K562 (cell line): ENCODE measurements around the gene FBXO4. TPM values are rescaled to one million over a fixed set of nuclear protein-coding genes. Genes with fewer than 3 reads are reported as not detected.

Source experiments
- BCL6 ChIP-seq: fragments of 250-450 bp; sonication (Bioruptor Pico); IDR thresholded peaks from 2 replicates; pipeline ENCODE4 v1.4.0; 2020
- CBFA2T3 ChIP-seq: fragments of 450-650 bp; IDR thresholded peaks from 2 replicates; pipeline ENCODE4 v1.6.1; 2017
- CSDE1 ChIP-seq, 2 experiments: fragments of 450-650 bp; IDR thresholded peaks; 2 replicates each; pipeline ENCODE4 v1.6.1; 2016; ENCODE audit warnings: mild to moderate bottlenecking in 1 of 2
- LEF1 ChIP-seq: fragments of 450-650 bp; IDR thresholded peaks from 2 replicates; pipeline ENCODE4 v1.6.1; 2016; ENCODE audit warnings: mild to moderate bottlenecking
- MTA2 ChIP-seq: fragments of 450-650 bp; IDR thresholded peaks from 2 replicates; pipeline ENCODE4 v1.6.1; 2016; ENCODE audit warnings: low read depth
- NCOA2 ChIP-seq, 2 experiments: fragments of 450-650 bp; IDR thresholded peaks; 2 replicates each; pipeline ENCODE4 v1.6.1; 2018; ENCODE audit warnings: mild to moderate bottlenecking in 2 of 2, moderate library complexity in 1 of 2; ENCODE audit not compliant: partially characterized antibody in 2 of 2
- POLR3A ChIP-seq: IDR thresholded peaks from 2 replicates; pipeline ENCODE4 v1.6.1; 2011; ENCODE audit warnings: borderline replicate concordance, mild to moderate bottlenecking, moderate library complexity; ENCODE audit not compliant: insufficient read length, insufficient read depth; ENCODE audit errors: extremely low read depth
- ZEB2 ChIP-seq: fragments of 450-650 bp; IDR thresholded peaks from 2 replicates; pipeline ENCODE4 v1.6.1; 2016
- ZFPM2 ChIP-seq: fragments of 250-450 bp; sonication (Bioruptor Pico); IDR thresholded peaks from 2 replicates; pipeline ENCODE4 v1.5.1; 2022; ENCODE audit warnings: mild to moderate bottlenecking
- ZNF224 ChIP-seq: sonication (generic); formaldehyde crosslinking; IDR thresholded peaks from 2 replicates; pipeline ENCODE4 v1.8.0; 2022; ENCODE audit warnings: mild to moderate bottlenecking, missing genetic modification reagents
- polyA plus RNA-seq, 8 experiments: library from polyadenylated mRNA; depleted of rRNA in 4 of 8; stranded (reverse) in 5 of 8; unstranded in 3 of 8; fragments of >200 nt; fragmentation: Nextera tagmentation in 2 of 8; fragmentation: Illumina TruSeq in 1 of 8; extraction: Ambion mirVana in 2 of 8; extraction: Trizol in 1 of 8; gene quantifications; 2 replicates each; pipeline versions ENCODE4 v1.2.1 to v1.2.3, GENCODE V29; 2011 to 2014; ENCODE audit warnings: inconsistent platforms in 1 of 8, missing spikeins in 1 of 8
- total RNA-seq, 7 experiments: library from RNA; depleted of rRNA in 6 of 7; stranded (reverse); fragments of >200 nt in 6 of 7; fragmentation: Illumina TruSeq in 2 of 7; extraction: Trizol in 2 of 7; gene quantifications; 2 replicates each; pipeline versions ENCODE4 v1.2.1 to v1.2.3, GENCODE V29; 2011 to 2021; ENCODE audit warnings: low replicate concordance in 1 of 7
- TF ChIP-seq, protein P1 (sequence below), 3 experiments: fragments of 200-800 bp in 1 of 3; sonication (Bioruptor generic) in 1 of 3; sonication (generic) in 1 of 3; formaldehyde crosslinking in 1 of 3; IDR thresholded peaks; 2 replicates each; pipeline versions ENCODE4 v1.6.1 to v1.8.0; 2016 to 2022; ENCODE audit warnings: mild to moderate bottlenecking in 2 of 3, missing compliant biosample characterization in 2 of 3, missing genetic modification characterization in 2 of 3, missing genetic modification reagents in 1 of 3
- TF ChIP-seq, protein P2 (sequence below): fragments of 200-400 bp; formaldehyde crosslinking; IDR thresholded peaks from 2 replicates; pipeline ENCODE4 v1.6.1; 2017; ENCODE audit warnings: mild to moderate bottlenecking, low read depth, low read length, moderate library complexity
- TF ChIP-seq, protein P3 (sequence below): fragments of 450-650 bp; formaldehyde crosslinking; IDR thresholded peaks from 2 replicates; pipeline ENCODE4 v1.4.0; 2020; ENCODE audit warnings: mild to moderate bottlenecking, moderate library complexity
- TF ChIP-seq, protein P4 (sequence below): fragments of 450-650 bp; formaldehyde crosslinking; IDR thresholded peaks from 2 replicates; pipeline ENCODE4 v1.4.0; 2020; ENCODE audit warnings: mild to moderate bottlenecking, moderate library complexity

The FBXO4 gene
- total and polyA plus RNA-seq, 9 of the 15 experiments (the other 6 are each of a cell fraction or from before 2014, with no cell fraction given): 5.9 to 33.4 (median 19.6) TPM

DNA sequence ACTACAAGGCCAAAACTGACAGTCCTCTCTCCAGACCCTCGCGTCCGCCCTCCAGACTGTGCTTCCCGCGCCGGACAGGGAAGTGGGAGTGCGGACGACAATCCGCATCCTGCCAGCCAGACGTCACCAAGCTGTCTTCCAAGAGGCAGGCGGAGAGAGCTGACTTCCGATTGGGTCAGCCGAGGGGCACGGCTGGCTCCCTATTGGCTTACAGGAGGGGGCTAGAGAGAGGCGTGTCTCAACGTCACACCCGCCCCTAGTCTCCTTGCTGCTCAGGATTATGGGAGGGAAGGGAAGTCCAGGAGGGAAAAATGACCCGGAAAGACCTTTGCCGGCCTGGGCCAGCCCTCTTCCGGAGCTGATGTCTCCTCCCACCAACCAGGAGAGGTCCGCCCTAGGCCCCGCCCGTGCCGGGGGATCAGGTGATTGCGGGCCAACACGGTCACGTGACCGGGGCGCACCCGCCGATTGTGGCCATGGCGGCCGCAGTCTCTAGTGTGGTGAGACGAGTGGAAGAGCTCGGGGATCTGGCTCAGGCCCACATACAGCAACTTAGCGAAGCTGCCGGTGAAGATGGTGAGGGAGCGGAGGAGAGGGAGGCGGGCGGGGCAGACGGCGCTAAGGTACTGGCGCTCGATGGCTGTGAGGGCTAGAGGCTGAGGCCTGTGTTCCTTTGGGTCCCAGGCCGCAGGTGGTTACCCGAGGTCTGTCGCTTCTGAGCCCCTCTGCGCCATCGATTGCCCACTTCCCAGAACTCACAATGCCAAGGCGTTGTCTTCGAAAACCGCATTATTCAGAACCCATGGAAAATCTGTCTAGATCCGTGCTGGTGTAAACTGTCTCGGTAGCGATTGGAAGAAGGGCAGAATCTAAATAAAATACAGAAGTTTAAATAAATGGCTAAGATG is 20.9 kb upstream of the FBXO4 start, which contains the start of gene RIMOC1 (continued):
- TF ChIP-seq ZFPM2 (CRISPR knock-in tag) (0 out of 2 replicates have a peak, but pooled peaks have one; percentile 35), POLR3A (no peak), BCL6 (CRISPR knock-in tag) (no peak), CSDE1 (IDR thresholded peaks at IDR 0.05) (peak in 1 of 2 experiments; percentile 78; a peak in 2 of 4 replicates), NCOA2 (IDR thresholded peaks at IDR 0.05; ENCODE audit: partially characterized antibody in 2 of 2) (no peak), LEF1 (peak; percentile 85), CBFA2T3 (peak; percentile 35), ZNF224 (CRISPR knock-in tag) (no peak), ZEB2 (no peak), MTA2 (peak; percentile 39; the same call in 1 of the 2 replicates)
- TF ChIP-seq, protein P1, sequence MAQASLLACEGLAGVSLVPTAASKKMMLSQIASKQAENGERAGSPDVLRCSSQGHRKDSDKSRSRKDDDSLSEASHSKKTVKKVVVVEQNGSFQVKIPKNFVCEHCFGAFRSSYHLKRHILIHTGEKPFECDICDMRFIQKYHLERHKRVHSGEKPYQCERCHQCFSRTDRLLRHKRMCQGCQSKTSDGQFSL (CRISPR knock-in tag; IDR thresholded peaks at IDR 0.05): peak; percentile 41; the same call in 1 of the 2 replicates
- TF ChIP-seq, protein P1 (tag; IDR thresholded peaks at IDR 0.05): no peak
- TF ChIP-seq, protein P2, sequence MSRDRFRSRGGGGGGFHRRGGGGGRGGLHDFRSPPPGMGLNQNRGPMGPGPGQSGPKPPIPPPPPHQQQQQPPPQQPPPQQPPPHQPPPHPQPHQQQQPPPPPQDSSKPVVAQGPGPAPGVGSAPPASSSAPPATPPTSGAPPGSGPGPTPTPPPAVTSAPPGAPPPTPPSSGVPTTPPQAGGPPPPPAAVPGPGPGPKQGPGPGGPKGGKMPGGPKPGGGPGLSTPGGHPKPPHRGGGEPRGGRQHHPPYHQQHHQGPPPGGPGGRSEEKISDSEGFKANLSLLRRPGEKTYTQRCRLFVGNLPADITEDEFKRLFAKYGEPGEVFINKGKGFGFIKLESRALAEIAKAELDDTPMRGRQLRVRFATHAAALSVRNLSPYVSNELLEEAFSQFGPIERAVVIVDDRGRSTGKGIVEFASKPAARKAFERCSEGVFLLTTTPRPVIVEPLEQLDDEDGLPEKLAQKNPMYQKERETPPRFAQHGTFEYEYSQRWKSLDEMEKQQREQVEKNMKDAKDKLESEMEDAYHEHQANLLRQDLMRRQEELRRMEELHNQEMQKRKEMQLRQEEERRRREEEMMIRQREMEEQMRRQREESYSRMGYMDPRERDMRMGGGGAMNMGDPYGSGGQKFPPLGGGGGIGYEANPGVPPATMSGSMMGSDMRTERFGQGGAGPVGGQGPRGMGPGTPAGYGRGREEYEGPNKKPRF: no peak
- TF ChIP-seq, protein P3, sequence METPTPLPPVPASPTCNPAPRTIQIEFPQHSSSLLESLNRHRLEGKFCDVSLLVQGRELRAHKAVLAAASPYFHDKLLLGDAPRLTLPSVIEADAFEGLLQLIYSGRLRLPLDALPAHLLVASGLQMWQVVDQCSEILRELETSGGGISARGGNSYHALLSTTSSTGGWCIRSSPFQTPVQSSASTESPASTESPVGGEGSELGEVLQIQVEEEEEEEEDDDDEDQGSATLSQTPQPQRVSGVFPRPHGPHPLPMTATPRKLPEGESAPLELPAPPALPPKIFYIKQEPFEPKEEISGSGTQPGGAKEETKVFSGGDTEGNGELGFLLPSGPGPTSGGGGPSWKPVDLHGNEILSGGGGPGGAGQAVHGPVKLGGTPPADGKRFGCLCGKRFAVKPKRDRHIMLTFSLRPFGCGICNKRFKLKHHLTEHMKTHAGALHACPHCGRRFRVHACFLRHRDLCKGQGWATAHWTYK (CRISPR knock-in tag): peak; percentile 85
- TF ChIP-seq, protein P4, sequence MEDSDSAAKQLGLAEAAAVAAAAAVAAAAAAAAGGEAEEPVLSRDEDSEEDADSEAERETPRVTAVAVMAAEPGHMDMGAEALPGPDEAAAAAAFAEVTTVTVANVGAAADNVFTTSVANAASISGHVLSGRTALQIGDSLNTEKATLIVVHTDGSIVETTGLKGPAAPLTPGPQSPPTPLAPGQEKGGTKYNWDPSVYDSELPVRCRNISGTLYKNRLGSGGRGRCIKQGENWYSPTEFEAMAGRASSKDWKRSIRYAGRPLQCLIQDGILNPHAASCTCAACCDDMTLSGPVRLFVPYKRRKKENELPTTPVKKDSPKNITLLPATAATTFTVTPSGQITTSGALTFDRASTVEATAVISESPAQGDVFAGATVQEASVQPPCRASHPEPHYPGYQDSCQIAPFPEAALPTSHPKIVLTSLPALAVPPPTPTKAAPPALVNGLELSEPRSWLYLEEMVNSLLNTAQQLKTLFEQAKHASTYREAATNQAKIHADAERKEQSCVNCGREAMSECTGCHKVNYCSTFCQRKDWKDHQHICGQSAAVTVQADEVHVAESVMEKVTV: no peak
